EH (cell line): ENCODE measurements around the gene MAP7.

Source experiments
- DNase-seq: peaks from one replicate; pipeline ENCODE4 v3.0.0-alpha.2; 2015; ENCODE audit warnings: low read depth

The MAP7 gene

GRCh38 chr6:136294621-136295020 lies 255.6 kb downstream of the MAP7 start:
- no peak for DNase-seq
